ENCODE data around the gene FXYD3. TPM values are rescaled to one million over a fixed set of nuclear protein-coding genes. Genes with fewer than 3 reads are reported as not detected.

The FXYD3 gene
- total RNA-seq, 1 donor from 2014 or later: not detected

DNA sequence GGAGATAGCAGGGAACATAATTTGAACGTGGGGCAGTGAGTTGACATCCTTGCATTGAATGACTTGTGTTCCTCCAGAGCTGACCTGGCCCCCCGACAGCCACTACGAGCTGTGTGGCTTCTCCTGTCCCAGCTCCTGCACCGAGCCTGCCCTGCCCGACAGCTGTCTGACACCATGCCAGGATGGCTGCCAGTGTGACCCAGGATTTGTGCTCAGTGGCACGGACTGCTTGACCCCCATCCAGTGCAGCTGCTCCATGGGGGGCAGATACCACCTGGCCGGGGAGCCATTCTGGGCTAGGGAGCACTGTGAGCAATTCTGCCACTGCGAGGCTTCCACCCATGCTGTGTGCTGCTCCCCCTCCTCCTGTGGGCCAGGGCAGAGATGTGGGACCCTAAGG lies 29.2 kb upstream of the FXYD3 start:
- Mint-ChIP-seq H3K27me3 (ENCODE audit: unreplicated experiment) (no peaks in the 10 kb centered on the region), H3K4me3 (ENCODE audit: unreplicated experiment) (no peak overlapping the region), H3K9me3 (ENCODE audit: unreplicated experiment) (no peaks in the 10 kb centered on the region), H3K27ac (ENCODE audit: unreplicated experiment) (no peak overlapping the region), H3K4me1 (ENCODE audit: unreplicated experiment) (no peaks in the 10 kb centered on the region), H3K36me3 (ENCODE audit: low read depth, unreplicated experiment) (no peaks in the 10 kb centered on the region)
- no peak for DNase-seq (ENCODE audit: low spot score)
- TF ChIP-seq, protein P1, sequence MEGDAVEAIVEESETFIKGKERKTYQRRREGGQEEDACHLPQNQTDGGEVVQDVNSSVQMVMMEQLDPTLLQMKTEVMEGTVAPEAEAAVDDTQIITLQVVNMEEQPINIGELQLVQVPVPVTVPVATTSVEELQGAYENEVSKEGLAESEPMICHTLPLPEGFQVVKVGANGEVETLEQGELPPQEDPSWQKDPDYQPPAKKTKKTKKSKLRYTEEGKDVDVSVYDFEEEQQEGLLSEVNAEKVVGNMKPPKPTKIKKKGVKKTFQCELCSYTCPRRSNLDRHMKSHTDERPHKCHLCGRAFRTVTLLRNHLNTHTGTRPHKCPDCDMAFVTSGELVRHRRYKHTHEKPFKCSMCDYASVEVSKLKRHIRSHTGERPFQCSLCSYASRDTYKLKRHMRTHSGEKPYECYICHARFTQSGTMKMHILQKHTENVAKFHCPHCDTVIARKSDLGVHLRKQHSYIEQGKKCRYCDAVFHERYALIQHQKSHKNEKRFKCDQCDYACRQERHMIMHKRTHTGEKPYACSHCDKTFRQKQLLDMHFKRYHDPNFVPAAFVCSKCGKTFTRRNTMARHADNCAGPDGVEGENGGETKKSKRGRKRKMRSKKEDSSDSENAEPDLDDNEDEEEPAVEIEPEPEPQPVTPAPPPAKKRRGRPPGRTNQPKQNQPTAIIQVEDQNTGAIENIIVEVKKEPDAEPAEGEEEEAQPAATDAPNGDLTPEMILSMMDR (IDR thresholded peaks at IDR 0.05; ENCODE audit: unreplicated experiment): no peak

DNA sequence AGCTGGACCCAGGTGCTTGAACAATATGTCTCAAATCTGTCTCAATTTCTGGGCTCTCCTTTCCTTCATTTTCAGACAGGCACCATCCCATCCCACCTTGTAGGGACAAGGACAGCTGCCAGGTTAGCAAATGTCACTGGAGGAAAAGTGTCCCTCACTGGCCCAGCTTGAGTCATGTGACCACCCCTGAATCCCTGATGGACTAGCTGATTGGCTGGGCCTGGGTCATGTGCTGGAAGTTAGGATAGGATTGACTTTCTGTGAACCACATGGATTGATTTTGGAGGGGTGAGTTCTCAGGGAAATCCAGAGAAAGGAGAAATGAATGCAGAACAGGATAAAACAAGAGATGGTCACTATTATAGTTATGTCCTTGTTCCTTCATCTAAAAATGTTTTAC lies 28.2 kb upstream of the FXYD3 start:
- no peaks in the 10 kb centered on the region for H3K9me3 Mint-ChIP-seq (ENCODE audit: unreplicated experiment)
- no peak overlapping the region for H3K27ac Mint-ChIP-seq (ENCODE audit: unreplicated experiment)
- H3K36me3 Mint-ChIP-seq (ENCODE audit: low read depth, unreplicated experiment): no peaks in the 10 kb centered on the region
- no peak overlapping the region for H3K4me3 Mint-ChIP-seq (ENCODE audit: unreplicated experiment)
- no peaks in the 10 kb centered on the region for H3K27me3 Mint-ChIP-seq (ENCODE audit: unreplicated experiment)
- TF ChIP-seq, protein P1 (IDR thresholded peaks at IDR 0.05; ENCODE audit: unreplicated experiment): no peak
- no peaks in the 10 kb centered on the region for H3K4me1 Mint-ChIP-seq (ENCODE audit: unreplicated experiment)
- no peak for DNase-seq (ENCODE audit: low spot score)

DNA sequence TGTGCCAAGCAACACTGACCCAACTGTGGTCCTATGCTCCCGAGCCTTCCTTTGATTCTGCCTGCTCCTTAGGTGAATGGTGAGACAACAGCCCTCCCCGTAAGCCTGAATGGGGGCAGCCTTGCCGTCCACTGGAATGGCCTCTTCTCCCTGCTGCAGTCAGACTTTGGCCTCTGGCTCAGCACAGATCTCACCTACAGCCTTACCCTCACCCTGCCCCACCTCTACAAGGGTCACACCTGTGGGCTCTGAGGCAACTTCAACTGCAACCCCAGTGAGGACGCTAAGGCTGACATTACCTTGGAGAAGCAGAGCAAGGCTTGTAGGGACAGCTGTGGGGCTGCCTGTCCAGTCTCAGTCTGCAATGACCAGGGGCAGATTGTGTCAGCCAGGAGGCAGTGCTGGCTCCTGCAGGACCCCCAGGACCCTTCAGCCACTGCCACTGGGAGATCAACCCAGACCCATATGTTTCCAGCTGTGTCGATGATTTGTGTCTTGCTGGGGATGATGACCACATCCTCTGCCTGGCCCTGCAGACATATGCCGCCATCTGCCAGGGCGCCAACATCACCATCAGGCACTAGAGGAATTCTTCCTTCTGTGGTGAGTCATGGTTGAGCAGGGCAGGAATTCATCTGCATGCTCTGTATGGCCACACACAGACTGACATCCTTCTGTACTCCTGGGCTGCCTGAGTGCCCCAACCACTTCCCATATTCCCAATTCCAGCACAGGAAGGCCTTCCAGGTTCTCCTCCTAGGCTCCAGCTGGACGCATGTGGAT lies 27.3 kb upstream of the FXYD3 start:
- Mint-ChIP-seq H3K36me3 (ENCODE audit: low read depth, unreplicated experiment) (no peaks in the 10 kb centered on the region), H3K4me1 (ENCODE audit: unreplicated experiment) (no peaks in the 10 kb centered on the region), H3K4me3 (ENCODE audit: unreplicated experiment) (no peak overlapping the region), H3K9me3 (ENCODE audit: unreplicated experiment) (no peaks in the 10 kb centered on the region), H3K27ac (ENCODE audit: unreplicated experiment) (no peak overlapping the region), H3K27me3 (ENCODE audit: unreplicated experiment) (peaks cover 3% of the 10 kb centered on the region)
- TF ChIP-seq, protein P1 (IDR thresholded peaks at IDR 0.05; ENCODE audit: unreplicated experiment): no peak
- DNase-seq (ENCODE audit: low spot score): no peak

DNA sequence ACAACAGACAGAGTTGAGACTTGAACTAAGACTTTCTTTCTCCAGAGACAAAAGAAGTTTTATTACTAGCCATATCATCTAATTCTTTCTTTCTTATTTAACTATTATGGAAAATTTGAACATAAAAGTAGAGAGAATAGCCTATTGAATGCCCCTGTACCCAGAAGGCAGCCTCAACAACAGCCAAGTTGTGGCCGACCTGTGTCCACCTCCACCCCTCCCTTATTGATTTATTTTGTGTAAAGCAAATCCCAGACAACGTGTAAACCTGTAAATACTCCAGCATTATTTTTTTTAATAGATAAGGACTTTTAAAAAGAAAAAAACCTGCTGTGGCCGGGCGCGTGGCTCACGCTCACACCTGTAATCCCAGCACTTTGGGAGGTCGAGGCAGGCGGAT lies 26.1 kb upstream of the FXYD3 start:
- H3K9me3 Mint-ChIP-seq (ENCODE audit: unreplicated experiment): no peaks in the 10 kb centered on the region
- no peak for DNase-seq (ENCODE audit: low spot score)
- peaks cover 5% of the 10 kb centered on the region for H3K27me3 Mint-ChIP-seq (ENCODE audit: unreplicated experiment)
- no peaks in the 10 kb centered on the region for H3K36me3 Mint-ChIP-seq (ENCODE audit: low read depth, unreplicated experiment)
- no peaks in the 10 kb centered on the region for H3K4me1 Mint-ChIP-seq (ENCODE audit: unreplicated experiment)
- TF ChIP-seq, protein P1 (IDR thresholded peaks at IDR 0.05; ENCODE audit: unreplicated experiment): no peak
- no peak overlapping the region for H3K27ac Mint-ChIP-seq (ENCODE audit: unreplicated experiment)
- no peak overlapping the region for H3K4me3 Mint-ChIP-seq (ENCODE audit: unreplicated experiment)

DNA sequence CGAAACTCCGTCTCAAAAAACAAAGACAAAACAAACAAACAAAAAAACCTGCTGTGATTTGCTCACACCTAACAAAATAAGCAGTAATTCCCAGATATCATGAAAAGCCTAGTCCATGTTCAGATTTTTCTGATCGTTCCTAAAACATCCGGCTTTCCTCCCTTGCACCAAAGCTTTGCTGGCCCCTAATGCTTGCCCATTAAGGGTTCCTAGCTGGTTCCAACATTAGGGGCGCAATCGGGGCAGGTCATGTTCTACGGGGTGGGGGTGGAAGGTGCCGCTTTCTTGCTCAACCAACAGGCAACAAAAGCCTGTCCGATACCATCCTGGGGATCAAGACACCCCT lies 25.5 kb upstream of the FXYD3 start:
- Mint-ChIP-seq H3K4me3 (ENCODE audit: unreplicated experiment) (no peak overlapping the region), H3K36me3 (ENCODE audit: low read depth, unreplicated experiment) (no peaks in the 10 kb centered on the region), H3K27me3 (ENCODE audit: unreplicated experiment) (peaks cover 6% of the 10 kb centered on the region), H3K4me1 (ENCODE audit: unreplicated experiment) (no peaks in the 10 kb centered on the region), H3K27ac (ENCODE audit: unreplicated experiment) (no peak overlapping the region), H3K9me3 (ENCODE audit: unreplicated experiment) (no peaks in the 10 kb centered on the region)
- TF ChIP-seq, protein P1 (IDR thresholded peaks at IDR 0.05; ENCODE audit: unreplicated experiment): no peak
- no peak for DNase-seq (ENCODE audit: low spot score)
